ENCODE results near the gene NFYA.

NFYA gene

GRCh38 chr6:41073203-41073967, 611 bp downstream of the NFYA start:
- peak; percentile 50 to 69 for DNase-seq (ENCODE audit: low read depth in 2 of 2, low spot score in 1 of 2)

DNA sequence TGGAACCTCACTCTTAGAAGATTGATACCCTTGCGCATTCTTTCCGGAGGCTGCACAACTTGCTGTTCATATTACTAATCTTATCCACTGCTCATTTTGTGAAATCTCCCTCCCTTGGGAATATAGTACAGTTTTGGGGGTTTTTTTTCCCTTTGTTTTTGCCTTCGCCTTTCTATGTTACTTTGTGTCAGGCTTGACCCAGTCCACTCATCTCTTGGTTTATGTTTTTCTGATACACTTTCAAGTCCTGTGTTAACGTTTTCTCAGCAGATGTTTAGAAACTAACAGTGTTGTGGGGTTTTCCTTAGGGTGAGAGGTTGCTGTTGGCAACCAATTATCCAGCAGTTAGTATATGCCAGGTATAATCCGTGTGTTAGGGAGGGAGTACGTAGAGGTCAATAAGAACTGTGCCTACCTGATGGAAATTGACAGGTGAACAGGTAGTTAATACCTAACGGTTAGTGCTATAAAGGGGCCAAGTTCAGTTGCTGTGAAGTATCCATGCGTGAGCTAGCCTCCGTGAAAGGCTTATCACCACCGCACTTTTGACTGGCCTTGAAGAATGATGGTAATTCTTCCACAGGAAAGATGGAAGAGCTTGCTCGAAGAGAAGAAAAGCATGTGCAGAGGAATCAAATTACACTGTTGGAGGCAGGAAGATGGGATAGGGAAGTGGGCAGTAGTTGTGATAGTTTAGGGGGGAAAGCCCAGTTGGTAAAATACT, 1.4 kb downstream of the NFYA start:
- DNase-seq (ENCODE audit: low read depth in 2 of 2, low spot score in 1 of 2), result no peak

DNA sequence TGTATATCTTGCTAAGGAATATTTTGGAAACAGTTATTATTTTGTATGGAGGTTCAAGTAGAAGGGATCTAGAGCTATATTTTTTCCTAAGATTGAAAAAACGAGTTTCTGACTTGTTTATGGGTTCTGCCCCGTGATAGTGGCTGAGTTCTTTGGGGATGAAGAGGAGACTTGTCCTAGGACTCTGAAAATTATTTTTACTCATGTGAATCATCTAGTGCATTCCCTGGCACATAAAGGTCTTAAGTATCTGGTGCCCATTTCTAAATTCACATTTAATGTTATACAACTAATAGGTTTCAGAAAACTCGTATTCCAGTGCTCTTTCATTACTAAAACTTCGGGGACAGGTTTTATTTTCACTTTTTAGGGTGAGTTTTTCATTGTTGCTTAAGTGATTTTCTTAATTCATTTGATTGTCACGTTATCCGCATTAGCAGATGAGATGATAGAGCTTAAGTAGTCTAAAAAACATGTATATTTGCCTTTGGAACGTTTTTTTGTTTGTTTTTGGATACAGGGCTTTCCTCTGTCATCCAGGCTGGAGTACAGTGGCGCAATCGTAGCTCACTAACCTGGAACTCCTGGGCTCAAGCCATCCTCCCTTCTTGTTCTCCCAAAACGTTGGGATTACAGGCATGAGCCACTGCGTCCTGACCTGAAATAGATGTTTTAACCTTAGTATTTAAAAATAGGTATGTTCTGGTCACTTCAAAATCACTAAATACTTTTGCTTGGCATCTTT, 2.1 kb downstream of the NFYA start:
- DNase-seq (ENCODE audit: low read depth in 2 of 2, low spot score in 1 of 2), result no peak

GRCh38 chr6:41075651-41076626, 3.2 kb downstream of the NFYA start:
- no peak for DNase-seq (ENCODE audit: low read depth in 2 of 2, low spot score in 1 of 2)

- no peak for DNase-seq (ENCODE audit: low read depth in 2 of 2, low spot score in 1 of 2)
These were observed 4.8 kb downstream of the NFYA start for GRCh38 chr6:41077536-41077935.

GRCh38 chr6:41078101-41078500, 5.3 kb downstream of the NFYA start:
- no peak for DNase-seq (ENCODE audit: low read depth in 2 of 2, low spot score in 1 of 2)

DNA sequence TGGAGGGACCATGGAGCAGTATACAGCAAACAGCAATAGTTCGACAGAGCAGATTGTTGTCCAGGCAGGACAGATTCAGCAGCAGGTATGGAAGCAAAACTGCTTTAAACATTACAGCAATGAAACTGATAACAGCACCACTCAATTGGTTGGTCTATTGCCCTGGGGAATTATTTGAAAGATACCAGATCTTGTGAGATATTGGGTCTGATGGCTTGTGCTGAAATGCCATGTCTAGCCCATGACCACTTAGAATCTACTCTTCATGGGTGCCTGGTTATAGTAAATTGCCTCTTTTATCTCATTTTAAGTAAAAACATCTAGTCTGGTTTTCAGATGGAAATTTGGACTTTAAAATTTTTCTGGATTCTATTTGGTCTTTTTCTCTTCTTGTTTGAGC, 6.3 kb downstream of the NFYA start:
- DNase-seq (ENCODE audit: low read depth in 2 of 2, low spot score in 1 of 2), result no peak

DNA sequence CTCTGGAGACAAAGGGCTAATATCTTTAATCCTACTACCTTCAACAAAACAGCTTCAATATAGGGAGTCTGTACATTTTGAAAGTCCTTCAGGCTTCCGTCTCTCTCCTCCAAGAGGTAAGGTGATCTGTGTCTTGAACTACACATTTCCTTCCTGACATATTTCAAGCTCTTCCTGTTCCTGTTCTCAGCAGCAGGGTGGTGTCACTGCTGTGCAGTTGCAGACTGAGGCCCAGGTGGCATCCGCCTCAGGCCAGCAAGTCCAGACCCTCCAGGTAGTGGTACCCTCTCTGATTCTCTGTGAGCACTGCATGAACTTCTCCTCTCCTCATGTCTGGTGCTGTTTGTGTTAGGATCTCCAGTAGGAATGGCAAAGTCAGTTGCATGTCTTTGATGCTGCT, 7.8 kb downstream of the NFYA start:
- no peak for DNase-seq (ENCODE audit: low read depth in 2 of 2, low spot score in 1 of 2)

- DNase-seq (ENCODE audit: low read depth in 2 of 2, low spot score in 1 of 2), result no peak
These were observed 10.3 kb downstream of the NFYA start for GRCh38 chr6:41083072-41083471.

GRCh38 chr6:41085182-41085581, 12.4 kb downstream of the NFYA start:
- no peak for DNase-seq (ENCODE audit: low read depth in 2 of 2, low spot score in 1 of 2)

DNA sequence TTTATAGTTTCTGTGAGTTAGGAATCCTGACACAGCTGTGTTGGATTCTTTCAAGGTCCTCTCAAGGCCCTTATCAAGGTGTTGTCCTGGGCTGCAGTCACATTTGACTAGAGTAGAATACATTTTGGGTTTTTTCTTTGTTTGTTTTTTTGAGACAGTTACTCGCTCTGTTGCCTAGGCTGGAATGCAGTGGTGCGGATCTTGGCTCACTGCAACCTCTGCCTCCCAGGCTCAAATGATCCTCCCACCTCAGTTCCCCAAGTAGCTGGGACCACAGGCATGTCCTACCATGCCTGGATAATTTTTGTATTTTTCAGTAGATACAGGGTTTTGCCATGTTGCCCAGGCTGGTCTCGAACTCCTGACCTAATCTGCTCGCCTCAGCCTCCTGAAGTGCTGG, 15.7 kb downstream of the NFYA start:
- DNase-seq (ENCODE audit: low read depth in 2 of 2, low spot score in 1 of 2), result no peak

DNA sequence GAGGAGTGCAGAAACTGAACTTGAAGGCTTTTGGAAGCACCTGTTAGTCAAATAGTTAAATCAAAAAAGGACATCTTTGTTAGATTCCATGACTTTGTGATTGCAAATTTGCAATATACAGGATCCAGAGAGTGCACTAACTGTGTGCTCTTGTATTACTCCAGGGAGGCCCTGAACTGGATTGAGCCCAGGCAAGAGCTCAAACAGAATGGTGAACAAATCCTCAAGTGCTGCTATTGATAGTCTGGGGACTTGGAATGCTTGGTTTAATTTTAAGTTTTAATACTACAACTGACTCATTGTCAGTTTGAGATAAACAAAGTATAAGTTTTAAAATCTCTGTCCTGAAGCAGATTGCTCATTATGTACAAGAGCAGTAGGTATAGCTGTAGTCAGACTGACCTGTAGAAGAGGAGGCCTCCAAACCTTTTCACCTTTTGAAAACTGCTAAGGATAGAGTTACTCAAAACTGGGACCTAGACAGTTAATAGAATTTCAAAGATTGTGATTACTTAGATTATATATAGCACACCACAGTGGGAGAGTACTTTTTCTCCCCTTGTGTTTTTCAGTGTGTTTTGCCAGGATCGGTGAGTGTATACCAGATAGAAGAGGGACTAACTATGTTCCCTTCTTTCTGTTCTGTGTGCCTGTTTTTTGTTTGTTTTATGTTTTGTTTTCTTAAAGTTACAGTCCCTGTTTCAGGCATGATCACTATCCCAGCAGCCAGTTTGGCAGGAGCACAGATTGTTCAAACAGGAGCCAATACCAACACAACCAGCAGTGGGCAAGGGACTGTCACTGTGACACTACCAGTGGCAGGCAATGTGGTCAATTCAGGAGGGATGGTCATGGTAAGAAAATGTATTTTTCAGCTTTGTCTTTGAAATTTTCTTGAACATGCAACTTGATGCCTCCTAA, 18.3 kb downstream of the NFYA start:
- DNase-seq (ENCODE audit: low read depth in 2 of 2, low spot score in 1 of 2), result no peak

DNA sequence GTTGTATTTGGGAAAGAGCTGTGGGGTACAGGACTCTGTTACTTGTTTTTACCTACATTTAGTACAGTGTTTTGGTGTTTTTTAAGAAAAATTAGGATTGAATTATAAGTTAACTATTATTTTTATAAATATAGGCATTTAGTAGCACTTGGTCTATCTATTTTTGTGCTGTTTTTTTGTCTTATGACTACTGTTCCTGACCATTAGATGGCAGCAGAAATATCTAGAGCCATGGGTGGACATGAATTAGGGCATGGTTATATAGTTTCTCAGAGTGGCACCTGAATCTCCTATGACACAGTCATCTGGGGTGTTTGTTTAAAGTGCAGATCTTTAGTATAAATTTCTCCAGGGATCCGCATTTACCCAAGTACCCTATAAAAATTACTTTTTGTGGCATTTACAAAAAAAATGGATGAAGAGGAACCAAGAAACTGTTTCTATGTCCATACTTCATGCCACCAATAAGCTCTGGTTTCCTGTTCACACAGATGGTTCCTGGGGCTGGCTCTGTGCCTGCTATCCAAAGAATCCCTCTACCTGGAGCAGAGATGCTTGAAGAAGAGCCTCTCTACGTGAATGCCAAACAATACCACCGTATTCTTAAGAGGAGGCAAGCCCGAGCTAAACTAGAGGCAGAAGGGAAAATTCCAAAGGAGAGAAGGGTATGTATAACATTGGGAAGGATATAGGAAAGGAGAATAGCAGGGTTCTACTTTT, 19.8 kb downstream of the NFYA start:
- no peak for DNase-seq (ENCODE audit: low read depth in 2 of 2, low spot score in 1 of 2)

GRCh38 chr6:41093729-41094128, 21.0 kb downstream of the NFYA start:
- no peak for DNase-seq (ENCODE audit: low read depth in 2 of 2, low spot score in 1 of 2)

- DNase-seq (ENCODE audit: low read depth in 2 of 2, low spot score in 1 of 2), result no peak
These were observed 24.8 kb downstream of the NFYA start for GRCh38 chr6:41097467-41098090.

GRCh38 chr6:41098366-41098765, 25.6 kb downstream of the NFYA start:
- no peak for DNase-seq (ENCODE audit: low read depth in 2 of 2, low spot score in 1 of 2)

DNA sequence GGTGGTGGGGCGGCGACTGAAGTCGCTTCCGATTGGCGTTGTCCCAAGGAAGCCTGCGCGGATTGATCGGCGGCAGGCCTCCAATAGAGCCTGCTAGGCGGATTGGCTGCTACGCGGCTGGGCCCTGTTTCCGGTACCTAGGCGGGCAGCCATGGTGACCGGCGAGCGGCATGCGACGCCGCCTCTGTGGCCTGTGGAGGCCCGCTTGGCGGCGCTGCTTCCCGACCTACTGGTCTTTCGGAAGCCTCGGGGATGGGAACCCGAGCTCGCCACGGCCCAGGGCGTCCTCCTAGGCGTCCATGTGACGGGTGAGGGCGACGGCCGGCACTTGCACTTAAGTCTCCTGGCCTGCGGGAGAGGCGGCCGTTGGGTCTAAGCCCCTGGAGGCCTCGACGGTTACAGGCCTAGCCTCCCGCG, 28.1 kb downstream of the NFYA start:
- no peak for DNase-seq (ENCODE audit: low read depth in 2 of 2, low spot score in 1 of 2)

DNA sequence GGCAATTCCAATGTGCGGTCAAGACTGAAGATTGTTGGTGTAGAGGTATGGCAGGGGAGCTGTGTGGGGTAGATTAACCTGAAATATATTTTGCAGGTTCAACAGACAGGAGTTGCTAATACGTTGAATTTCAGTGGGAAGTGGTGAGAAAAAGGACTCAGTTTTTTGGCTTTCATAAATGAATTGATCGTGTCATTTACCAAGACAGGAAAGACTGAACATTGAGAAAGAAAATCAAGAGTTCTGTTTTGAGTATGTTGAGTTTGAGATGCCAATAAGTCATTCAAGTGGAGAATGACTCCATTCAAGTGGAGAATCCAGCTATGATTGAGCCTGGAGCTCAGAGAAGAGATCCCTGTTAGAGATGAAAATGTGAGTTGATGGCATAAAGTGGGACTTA, 31.1 kb downstream of the NFYA start:
- DNase-seq (ENCODE audit: low read depth in 2 of 2, low spot score in 1 of 2), result no peak

GRCh38 chr6:41111017-41111416, 38.2 kb downstream of the NFYA start:
- no peak for DNase-seq (ENCODE audit: low read depth in 2 of 2, low spot score in 1 of 2)

Data from stimulated activated CD8-positive, alpha-beta memory T cell treated with anti-CD3 and anti-CD28 coated beads, Interleukin-4, amount 100 ng/mL, for 4 hours (primary cell).